ENCODE data around the gene ARPC5. TPM values are rescaled to one million over a fixed set of nuclear protein-coding genes. Genes with fewer than 3 reads are reported as not detected.

Gene ARPC5
- total and polyA plus RNA-seq, 10 of the 15 experiments (the other 5 are each of a cell fraction or from before 2014, with no cell fraction given), result 238 to 784 (median 309) TPM

DNA sequence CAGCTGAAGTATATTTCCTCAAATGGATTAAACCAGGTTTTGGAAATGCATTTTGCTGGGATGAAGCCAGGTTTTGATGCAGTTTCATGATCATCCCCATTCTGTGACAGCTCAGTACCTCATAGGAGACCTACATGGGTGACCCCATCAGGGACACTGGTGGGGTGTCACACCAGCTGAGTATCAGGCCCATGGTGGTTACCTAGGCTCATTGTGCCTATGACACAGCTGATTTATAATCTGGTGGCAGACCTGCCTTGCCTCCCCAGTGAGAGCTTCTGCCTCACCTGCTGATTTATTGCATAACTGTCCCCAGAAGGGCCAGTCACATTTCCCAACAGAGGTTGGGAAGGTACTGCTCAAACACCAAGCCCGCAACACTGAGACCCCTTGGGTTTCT is 49.1 kb downstream of the ARPC5 start:
- Histone ChIP-seq H4K20me1 (ENCODE audit: control insufficient read depth, insufficient read depth) (no peaks in the 10 kb centered on the region), H3K9me3 (replicated peaks; ENCODE audit: control insufficient read depth, insufficient read depth, low read length) (no peaks in the 10 kb centered on the region), H3K79me2 (ENCODE audit: control insufficient read depth, insufficient read depth, low read length) (peaks cover 15% of the 10 kb centered on the region), H2AFZ (ENCODE audit: control insufficient read depth, low read depth, low read length) (no peak overlapping the region), H3K4me2 (ENCODE audit: control insufficient read depth, insufficient read depth) (no peak overlapping the region), H3K4me3 (no peak overlapping the region), H3K9ac (ENCODE audit: control insufficient read depth, insufficient read depth, low read length) (no peak overlapping the region), H3K27ac (ENCODE audit: control insufficient read depth, insufficient read depth) (no peak overlapping the region), H3K4me1 (ENCODE audit: control insufficient read depth, insufficient read depth, low read length) (peaks cover 25% of the 10 kb centered on the region), H3K36me3 (ENCODE audit: control insufficient read depth in 2 of 2, insufficient read depth in 2 of 2, low read length in 1 of 2) (peaks cover 0 to 5% of the 10 kb centered on the region in 2 experiments; a peak in 2 of 4 replicates), H3K27me3 (replicated peaks in 1 of 2; ENCODE audit: control insufficient read depth in 2 of 2, insufficient read depth in 2 of 2, low read length in 1 of 2) (no peaks in the 10 kb centered on the region)
- FAIRE-seq (no peak), DNase-seq (ENCODE audit: low read depth, low spot score) (no peak), ATAC-seq (no peak)
- TF ChIP-seq KLF5 (IDR thresholded peaks at IDR 0.05; ENCODE audit: partially characterized antibody) (no peak), TARDBP (IDR thresholded peaks at IDR 0.05; ENCODE audit: borderline replicate concordance) (no peak), KAT2A (conservative IDR thresholded peaks at IDR 0.05; ENCODE audit: control insufficient read depth, low read depth, low read length) (no peak), POLR2AphosphoS2 (IDR thresholded peaks at IDR 0.05; ENCODE audit: low read depth, low read length) (no peak)
- TF ChIP-seq, protein P1, sequence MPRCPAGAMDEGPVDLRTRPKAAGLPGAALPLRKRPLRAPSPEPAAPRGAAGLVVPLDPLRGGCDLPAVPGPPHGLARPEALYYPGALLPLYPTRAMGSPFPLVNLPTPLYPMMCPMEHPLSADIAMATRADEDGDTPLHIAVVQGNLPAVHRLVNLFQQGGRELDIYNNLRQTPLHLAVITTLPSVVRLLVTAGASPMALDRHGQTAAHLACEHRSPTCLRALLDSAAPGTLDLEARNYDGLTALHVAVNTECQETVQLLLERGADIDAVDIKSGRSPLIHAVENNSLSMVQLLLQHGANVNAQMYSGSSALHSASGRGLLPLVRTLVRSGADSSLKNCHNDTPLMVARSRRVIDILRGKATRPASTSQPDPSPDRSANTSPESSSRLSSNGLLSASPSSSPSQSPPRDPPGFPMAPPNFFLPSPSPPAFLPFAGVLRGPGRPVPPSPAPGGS (IDR thresholded peaks at IDR 0.05; ENCODE audit: borderline replicate concordance, insufficient read depth, low read depth, low read length, poor library complexity, severe bottlenecking), result no peak
- ChIA-PET SMC1A (ENCODE audit: uncharacterized antibody, unreplicated experiment) (interaction anchor here (0.6 to 11.7 kb wide), 10 partner anchors 8 to 117 kb away, joined by 3 to 363 read pairs (median 8); no protein-coding TSS in a partner anchor), POLR2A (interaction anchor here (1.9 to 12.1 kb wide), 3 partner anchors 12 to 20 kb away, joined by 7 to 199 read pairs (median 15); no protein-coding TSS in a partner anchor), RAD21 (ENCODE audit: unreplicated experiment) (interaction anchor here (1.0 to 9.5 kb wide), 8 partner anchors 9 to 101 kb away, joined by 3 to 188 read pairs (median 4); no protein-coding TSS in a partner anchor), CTCF (interaction anchor here (1.0 to 8.9 kb wide), 5 partner anchors 9 to 99 kb away, joined by 3 to 152 read pairs (median 10); no protein-coding TSS in a partner anchor)
- BruUV-seq (replicated peaks), result no TSS peak
- in situ Hi-C loops (cut with MboI) (no loop called here), intact Hi-C loops (cut with micrococcal nuclease; ENCODE audit: unreplicated experiment) (no loop called here)
- 94% methylated on average over 1 of the region's 1 CpG for WGBS (ENCODE audit: insufficient coverage, insufficient replicate concordance, low lambda C conversion rate, missing lambda C conversion rate)

All from GM12878 (cell line).